Dendritic cell treated with granulocyte-macrophage colony-stimulating factor and Interleukin-4, amounts not matched to agents 40 ng/mL and 50 ng/mL, for 4 days (primary cell): ENCODE measurements around the gene THBS2.
"Not testable (repeated sequence)": the region's sequence is repeated elsewhere in the genome, so short reads cannot be mapped to it uniquely, and the experiment has no call there.

Source experiments
- H3K27ac Mint-ChIP-seq: one replicate; pipeline ENCODE4 v1.8.0; 2022; ENCODE audit warnings: mild to moderate bottlenecking, mixed read lengths
- H3K27me3 Mint-ChIP-seq: one replicate; pipeline ENCODE4 v1.8.0; 2022; ENCODE audit warnings: mild to moderate bottlenecking, mixed read lengths
- H3K36me3 Mint-ChIP-seq: one replicate; pipeline ENCODE4 v1.8.0; 2022; ENCODE audit warnings: low read depth, mixed read lengths
- H3K4me1 Mint-ChIP-seq: one replicate; pipeline ENCODE4 v1.8.0; 2022; ENCODE audit warnings: low read depth, mixed read lengths
- H3K4me3 Mint-ChIP-seq: one replicate; pipeline ENCODE4 v1.8.0; 2022; ENCODE audit warnings: mild to moderate bottlenecking, moderate library complexity, mixed read lengths
- H3K9me3 Mint-ChIP-seq: one replicate; pipeline ENCODE4 v1.8.0; 2022; ENCODE audit warnings: mixed read lengths
- intact Hi-C: fragments of 100-400 bp; cut with micrococcal nuclease; formaldehyde crosslinking; loops from one replicate; pipeline ENCODE4 v1.15.0; 2022

The THBS2 gene

GRCh38 chr6:169212436-169212835 lies 41.2 kb downstream of the THBS2 start:
- intact Hi-C loops = loop anchor here (2.0 to 10.0 kb wide), 3 partner anchors 490 to 1388 kb away; partner anchors contain the start of genes AFDN, C6orf120, DYNLT2 and ERMARD
- peaks cover 17% of the 10 kb centered on the region for H3K4me1 Mint-ChIP-seq
- H3K27ac Mint-ChIP-seq = peak overlapping the region; percentile 91
- no peaks in the 10 kb centered on the region for H3K27me3 Mint-ChIP-seq
- H3K36me3 Mint-ChIP-seq = peaks cover 10% of the 10 kb centered on the region
- no peak overlapping the region for H3K4me3 Mint-ChIP-seq
- H3K9me3 Mint-ChIP-seq = peaks cover 29% of the 10 kb centered on the region

GRCh38 chr6:169211881-169212280 lies 41.8 kb downstream of the THBS2 start:
- H3K4me3 Mint-ChIP-seq = no peak overlapping the region
- H3K9me3 Mint-ChIP-seq = peaks cover 34% of the 10 kb centered on the region
- intact Hi-C loops = loop anchor here (2.0 to 10.0 kb wide), 3 partner anchors 490 to 1387 kb away; partner anchors contain the start of genes AFDN, C6orf120, DYNLT2 and ERMARD
- H3K36me3 Mint-ChIP-seq = peaks cover 13% of the 10 kb centered on the region
- H3K4me1 Mint-ChIP-seq = peaks cover 17% of the 10 kb centered on the region
- no peaks in the 10 kb centered on the region for H3K27me3 Mint-ChIP-seq
- no peak overlapping the region for H3K27ac Mint-ChIP-seq

GRCh38 chr6:169210611-169211010 lies 43.0 kb downstream of the THBS2 start:
- intact Hi-C loops = loop anchor here (5.0 to 10.0 kb wide), 2 partner anchors 492 to 1386 kb away; partner anchors contain the start of genes AFDN, C6orf120 and WDR27
- Mint-ChIP-seq H3K36me3 (peaks cover 18% of the 10 kb centered on the region), H3K4me1 (peaks cover 17% of the 10 kb centered on the region), H3K9me3 (peaks cover 47% of the 10 kb centered on the region), H3K27ac (no peak overlapping the region), H3K4me3 (no peak overlapping the region), H3K27me3 (no peaks in the 10 kb centered on the region)

GRCh38 chr6:169208011-169208410 lies 45.6 kb downstream of the THBS2 start:
- H3K27ac Mint-ChIP-seq = no peak overlapping the region
- H3K36me3 Mint-ChIP-seq = peaks cover 12% of the 10 kb centered on the region
- peaks cover 49% of the 10 kb centered on the region for H3K9me3 Mint-ChIP-seq
- no peaks in the 10 kb centered on the region for H3K27me3 Mint-ChIP-seq
- H3K4me3 Mint-ChIP-seq = no peak overlapping the region
- intact Hi-C loops = no loop called here
- H3K4me1 Mint-ChIP-seq = no peaks in the 10 kb centered on the region

- Mint-ChIP-seq H3K27me3 (no peaks in the 10 kb centered on the region), H3K9me3 (peaks cover 51% of the 10 kb centered on the region), H3K27ac (no peak overlapping the region), H3K4me3 (no peak overlapping the region), H3K4me1 (no peaks in the 10 kb centered on the region), H3K36me3 (peaks cover 12% of the 10 kb centered on the region)
- intact Hi-C loops = no loop called here
Measured at GRCh38 chr6:169207482-169207881, 46.2 kb downstream of the THBS2 start.

- Mint-ChIP-seq H3K27me3 (no peaks in the 10 kb centered on the region), H3K27ac (no peak overlapping the region), H3K4me1 (no peaks in the 10 kb centered on the region), H3K4me3 (no peak overlapping the region), H3K36me3 (peaks cover 12% of the 10 kb centered on the region), H3K9me3 (peaks cover 47% of the 10 kb centered on the region)
- intact Hi-C loops = no loop called here
Measured at GRCh38 chr6:169205176-169206160, 48.2 kb downstream of the THBS2 start.

GRCh38 chr6:169204167-169204566 lies 49.5 kb downstream of the THBS2 start:
- Mint-ChIP-seq H3K27ac (no peak overlapping the region), H3K4me1 (no peaks in the 10 kb centered on the region), H3K4me3 (no peak overlapping the region), H3K9me3 (peaks cover 47% of the 10 kb centered on the region), H3K36me3 (peaks cover 12% of the 10 kb centered on the region), H3K27me3 (no peaks in the 10 kb centered on the region)
- intact Hi-C loops = no loop called here

GRCh38 chr6:169201985-169202384 lies 51.7 kb downstream of the THBS2 start:
- Mint-ChIP-seq H3K27me3 (no peaks in the 10 kb centered on the region), H3K4me3 (no peak overlapping the region), H3K9me3 (peaks cover 29% of the 10 kb centered on the region), H3K36me3 (peaks cover 6% of the 10 kb centered on the region), H3K27ac (no peak overlapping the region), H3K4me1 (no peaks in the 10 kb centered on the region)
- intact Hi-C loops = no loop called here

- Mint-ChIP-seq H3K36me3 (no peaks in the 10 kb centered on the region), H3K4me1 (no peaks in the 10 kb centered on the region), H3K9me3 (peaks cover 19% of the 10 kb centered on the region), H3K27me3 (no peaks in the 10 kb centered on the region), H3K27ac (no peak overlapping the region), H3K4me3 (no peak overlapping the region)
- intact Hi-C loops = no loop called here
Measured at GRCh38 chr6:169200893-169201514, 52.6 kb downstream of the THBS2 start.

GRCh38 chr6:169199625-169200335 lies 53.9 kb downstream of the THBS2 start:
- no peak overlapping the region for H3K4me3 Mint-ChIP-seq
- H3K4me1 Mint-ChIP-seq = no peaks in the 10 kb centered on the region
- intact Hi-C loops = no loop called here
- H3K36me3 Mint-ChIP-seq = no peaks in the 10 kb centered on the region
- no peak overlapping the region for H3K27ac Mint-ChIP-seq
- H3K27me3 Mint-ChIP-seq = no peaks in the 10 kb centered on the region
- peaks cover 14% of the 10 kb centered on the region for H3K9me3 Mint-ChIP-seq

GRCh38 chr6:169198885-169199284 lies 54.8 kb downstream of the THBS2 start:
- Mint-ChIP-seq H3K27ac (no peak overlapping the region), H3K27me3 (no peaks in the 10 kb centered on the region), H3K4me1 (no peaks in the 10 kb centered on the region), H3K36me3 (no peaks in the 10 kb centered on the region), H3K9me3 (peaks cover 14% of the 10 kb centered on the region), H3K4me3 (no peak overlapping the region)
- intact Hi-C loops = no loop called here

- peaks cover 20% of the 10 kb centered on the region for H3K9me3 Mint-ChIP-seq
Measured at GRCh38 chr6:169197929-169198328, 55.7 kb downstream of the THBS2 start.

GRCh38 chr6:169196279-169196678 lies 57.4 kb downstream of the THBS2 start:
- H3K27ac Mint-ChIP-seq, H3K27me3 Mint-ChIP-seq, intact Hi-C loops, H3K36me3 Mint-ChIP-seq, H3K4me1 Mint-ChIP-seq, H3K4me3 Mint-ChIP-seq: not testable (repeated sequence)
- peaks cover 23% of the 10 kb centered on the region for H3K9me3 Mint-ChIP-seq

More at GRCh38 chr6:169197929-169198328, 55.7 kb downstream of the THBS2 start:
- H3K36me3 Mint-ChIP-seq, intact Hi-C loops, H3K4me1 Mint-ChIP-seq, H3K27ac Mint-ChIP-seq, H3K4me3 Mint-ChIP-seq, H3K27me3 Mint-ChIP-seq: not testable (repeated sequence)

- H3K27ac Mint-ChIP-seq = no peak overlapping the region
- H3K4me3 Mint-ChIP-seq = no peak overlapping the region
- peaks cover 23% of the 10 kb centered on the region for H3K9me3 Mint-ChIP-seq
- no peaks in the 10 kb centered on the region for H3K4me1 Mint-ChIP-seq
- intact Hi-C loops = no loop called here
- H3K36me3 Mint-ChIP-seq = no peaks in the 10 kb centered on the region
- H3K27me3 Mint-ChIP-seq = no peaks in the 10 kb centered on the region
Measured at GRCh38 chr6:169194737-169195136, 58.9 kb downstream of the THBS2 start.
